OCI-LY3 (cell line): ENCODE results near the gene ANO10.

Source experiments
- CTCF ChIP-seq: fragments of 200-600, 300-600 bp; sonication (generic); IDR thresholded peaks from 2 replicates; pipeline ENCODE4 v1.5.1; 2014; ENCODE audit warnings: antibody characterized with exemption, low read length, low read depth
- EZH2phosphoT487 ChIP-seq: fragments of 200-600 bp; shearing (Covaris generic); IDR thresholded peaks from 2 replicates; pipeline ENCODE4 v1.6.1; 2018; ENCODE audit warnings: antibody characterized with exemption, mixed run types, low read depth

DNA sequence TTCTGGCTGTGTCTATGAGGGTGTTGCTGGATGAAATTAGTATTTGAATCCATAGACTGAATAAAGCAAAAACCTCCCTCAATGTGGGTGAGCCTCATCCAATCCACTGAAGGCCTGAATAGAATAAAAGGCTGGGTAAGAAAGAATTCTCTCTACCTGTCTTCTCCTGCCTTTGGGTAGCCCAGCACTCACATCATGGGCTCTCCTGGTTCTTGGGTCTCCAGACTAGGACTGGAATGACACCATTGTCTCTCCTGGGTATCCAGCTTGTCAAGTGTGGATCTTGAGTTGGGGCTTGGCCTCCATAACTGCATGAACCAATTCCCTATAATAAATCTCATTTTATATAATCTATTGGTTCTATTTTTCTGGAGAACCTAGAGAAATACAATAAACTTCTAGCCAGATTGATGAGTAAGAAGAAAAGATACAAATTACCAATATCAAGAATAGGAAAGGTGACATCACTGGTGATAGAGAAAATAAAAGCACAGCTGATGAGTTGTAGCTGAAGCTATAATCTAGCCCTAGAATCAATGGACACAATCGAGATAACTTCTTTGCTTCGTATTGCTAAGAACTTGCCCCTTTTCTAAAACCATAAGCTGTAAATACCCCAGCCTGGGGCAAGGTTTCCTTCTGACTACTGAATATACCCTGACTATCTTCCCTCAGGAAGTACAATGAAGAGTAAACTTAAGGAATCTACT, 106.4 kb downstream of the ANO10 start:
- TF ChIP-seq CTCF (no peak), EZH2phosphoT487 (no peak)
